T-helper 2 cell treated with Interferon-gamma antibody and Interleukin-4, amounts not matched to agents 100 ng/mL and 5 ng/mL, for 36 hours (primary cell): ENCODE results near the gene RASGEF1B. TPM values are rescaled to one million over a fixed set of nuclear protein-coding genes. Genes with fewer than 3 reads are reported as not detected.

ENCODE experiments used
- intact Hi-C: fragments of 100-400 bp; cut with micrococcal nuclease; formaldehyde crosslinking; loops from one replicate; pipeline ENCODE4 v1.15.1; 2023
- total RNA-seq: library from RNA; stranded (reverse); gene quantifications from 2 replicates; pipeline ENCODE4 v1.2.3, GENCODE V29; 2022

The RASGEF1B gene
- total RNA-seq, 1 donor from 2014 or later = 0.57 TPM

GRCh38 chr4:81405900-81406401 lies 65.8 kb downstream of the RASGEF1B start:
- intact Hi-C loops = loop anchor here (1.0 to 5.0 kb wide), 7 partner anchors 61 to 876 kb away; no protein-coding TSS in a partner anchor

GRCh38 chr4:81404741-81405140 lies 67.0 kb downstream of the RASGEF1B start:
- intact Hi-C loops = loop anchor here (5.0 kb wide), 3 partner anchors 243 to 878 kb away; no protein-coding TSS in a partner anchor

- intact Hi-C loops = no loop called here
Observed at GRCh38 chr4:81404294-81404693, 67.4 kb downstream of the RASGEF1B start.

GRCh38 chr4:81399306-81400086 lies 72.2 kb downstream of the RASGEF1B start:
- intact Hi-C loops = no loop called here

DNA sequence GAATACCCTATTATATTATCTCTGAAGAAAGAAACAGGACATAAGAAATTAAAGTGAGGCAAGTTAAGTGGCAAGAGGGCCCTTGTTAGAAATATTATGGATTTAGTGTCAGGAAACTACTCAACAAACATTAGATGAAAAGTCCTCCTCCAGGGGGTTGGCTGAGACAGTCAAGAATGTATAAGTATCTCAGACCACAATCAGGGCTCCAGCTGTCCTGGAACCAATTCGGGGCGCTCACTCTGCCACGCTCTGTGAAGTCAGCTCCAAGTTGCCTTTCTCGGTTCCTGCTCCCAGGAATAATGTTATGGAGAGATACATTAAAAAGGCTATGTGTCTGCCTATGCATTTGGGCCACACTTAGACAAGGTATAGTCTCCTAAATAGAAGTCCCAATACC lies 73.3 kb downstream of the RASGEF1B start:
- intact Hi-C loops = no loop called here

DNA sequence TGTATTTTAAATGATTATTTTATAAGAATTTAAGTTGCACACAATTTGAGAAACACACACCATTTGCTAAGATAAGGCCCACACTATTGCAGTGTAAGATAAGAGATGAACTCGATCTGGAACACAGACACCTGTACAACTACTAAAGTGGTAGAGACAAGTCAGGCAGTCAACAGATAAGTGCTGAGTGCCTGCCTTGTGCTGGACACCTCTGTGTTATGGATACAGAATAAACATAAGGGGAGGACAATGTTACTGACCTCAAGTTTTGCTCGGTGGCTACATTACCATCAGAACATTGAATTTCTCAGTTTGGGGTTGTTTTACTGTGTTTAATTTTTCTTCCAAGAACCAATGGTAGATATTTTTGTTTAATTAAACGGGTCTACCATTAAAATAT lies 74.1 kb downstream of the RASGEF1B start:
- intact Hi-C loops = no loop called here

GRCh38 chr4:81395239-81395638 lies 76.5 kb downstream of the RASGEF1B start:
- intact Hi-C loops = no loop called here

DNA sequence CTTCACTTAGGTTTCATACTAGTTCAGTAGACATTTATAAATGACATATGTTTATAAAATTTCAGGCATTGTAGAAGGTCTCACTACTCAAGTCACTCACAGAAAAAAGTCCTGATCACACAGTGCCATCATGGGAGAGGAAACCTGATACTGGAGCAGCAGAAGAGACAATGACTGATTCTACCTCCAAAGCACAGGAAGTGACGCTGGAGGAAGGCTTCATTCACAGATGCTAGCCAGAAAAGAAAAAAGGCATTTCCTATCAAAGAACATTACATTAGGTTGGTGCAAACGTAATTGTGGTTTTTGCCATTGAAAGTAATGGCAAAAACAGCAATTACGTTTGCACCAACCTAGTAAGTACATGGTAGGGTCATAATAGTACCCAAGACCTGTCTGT lies 79.5 kb downstream of the RASGEF1B start:
- intact Hi-C loops = no loop called here

DNA sequence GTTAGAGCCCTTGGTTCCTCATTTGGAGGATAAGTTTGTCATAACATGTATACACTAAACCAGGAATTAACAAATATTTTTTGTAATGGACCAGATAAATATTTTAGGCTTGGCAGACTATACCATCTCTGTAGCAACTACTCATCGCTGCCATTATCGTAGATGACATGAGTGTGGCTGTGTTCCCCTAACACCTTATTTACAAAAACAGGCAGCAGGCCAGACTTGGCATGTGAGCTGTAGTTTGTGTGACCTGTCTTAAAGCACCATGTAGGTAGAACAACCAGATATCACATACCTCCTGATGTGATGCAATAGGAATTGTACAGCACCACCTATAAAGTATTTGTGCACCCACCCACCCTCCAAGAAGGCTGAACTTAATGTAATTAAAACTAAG lies 82.0 kb downstream of the RASGEF1B start:
- intact Hi-C loops = no loop called here

GRCh38 chr4:81380437-81380836 lies 91.3 kb downstream of the RASGEF1B start:
- intact Hi-C loops = no loop called here

DNA sequence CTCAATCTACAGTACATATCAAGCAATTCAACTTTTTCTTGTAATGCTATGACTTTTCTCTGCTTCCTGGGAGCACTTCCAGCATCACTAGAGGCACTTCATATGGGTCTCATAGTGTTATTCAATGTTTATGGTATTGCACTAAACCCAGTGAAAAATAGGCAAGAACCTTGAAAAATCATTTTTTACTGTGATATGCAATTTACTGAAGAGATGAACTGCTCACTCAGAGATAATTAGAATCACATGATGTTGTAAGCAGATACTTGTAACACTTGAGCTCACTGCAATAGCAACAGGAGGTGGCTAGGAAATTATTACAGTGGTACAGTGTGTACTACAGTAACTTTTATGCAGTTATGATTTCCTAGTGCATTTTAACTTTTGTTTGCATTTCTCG lies 93.3 kb downstream of the RASGEF1B start:
- intact Hi-C loops = no loop called here

GRCh38 chr4:81377191-81377590 lies 94.5 kb downstream of the RASGEF1B start:
- intact Hi-C loops = no loop called here

DNA sequence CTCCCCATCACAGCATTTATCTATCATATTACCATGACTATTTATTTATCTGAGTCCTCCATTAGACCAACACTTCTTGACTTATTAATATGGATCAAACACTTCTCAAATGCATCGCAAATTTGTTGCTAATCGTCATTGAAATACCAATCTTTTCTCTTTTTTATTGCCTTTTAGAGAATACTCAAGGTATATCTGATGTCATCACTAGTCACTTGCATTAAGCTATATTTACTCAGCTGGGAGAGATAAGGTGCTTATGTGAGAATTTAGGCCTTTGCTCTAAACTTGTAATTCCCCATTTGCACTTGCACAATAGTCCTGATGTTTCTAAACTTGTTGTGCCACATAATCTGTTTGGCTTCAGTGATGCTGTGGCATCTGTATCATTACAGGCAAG lies 95.0 kb downstream of the RASGEF1B start:
- intact Hi-C loops = no loop called here
